Endothelial cell of umbilical vein (primary cell): ENCODE results near the gene CCDC39.

ENCODE experiments used
- POLR2A ChIP-seq: IDR thresholded peaks from 2 replicates; pipeline ENCODE4 v1.6.1; 2012; ENCODE audit warnings: low read depth, mild to moderate bottlenecking, control low read depth, low read length
- TF ChIP-seq, protein P1 (sequence below), 2 donors: IDR thresholded peaks; 1 replicate in 1 of 2; 2 replicates in 1 of 2; pipeline ENCODE4 v1.5.1; 2011; ENCODE audit warnings: low read length in 2 of 2, mild to moderate bottlenecking in 2 of 2, moderate library complexity in 2 of 2, control low read depth in 1 of 2, inconsistent platforms in 1 of 2, low read depth in 1 of 2; ENCODE audit not compliant: insufficient read depth in 1 of 2; ENCODE audit errors: extremely low read depth in 1 of 2

- no peak for TF ChIP-seq POLR2A
- TF ChIP-seq, protein P1, sequence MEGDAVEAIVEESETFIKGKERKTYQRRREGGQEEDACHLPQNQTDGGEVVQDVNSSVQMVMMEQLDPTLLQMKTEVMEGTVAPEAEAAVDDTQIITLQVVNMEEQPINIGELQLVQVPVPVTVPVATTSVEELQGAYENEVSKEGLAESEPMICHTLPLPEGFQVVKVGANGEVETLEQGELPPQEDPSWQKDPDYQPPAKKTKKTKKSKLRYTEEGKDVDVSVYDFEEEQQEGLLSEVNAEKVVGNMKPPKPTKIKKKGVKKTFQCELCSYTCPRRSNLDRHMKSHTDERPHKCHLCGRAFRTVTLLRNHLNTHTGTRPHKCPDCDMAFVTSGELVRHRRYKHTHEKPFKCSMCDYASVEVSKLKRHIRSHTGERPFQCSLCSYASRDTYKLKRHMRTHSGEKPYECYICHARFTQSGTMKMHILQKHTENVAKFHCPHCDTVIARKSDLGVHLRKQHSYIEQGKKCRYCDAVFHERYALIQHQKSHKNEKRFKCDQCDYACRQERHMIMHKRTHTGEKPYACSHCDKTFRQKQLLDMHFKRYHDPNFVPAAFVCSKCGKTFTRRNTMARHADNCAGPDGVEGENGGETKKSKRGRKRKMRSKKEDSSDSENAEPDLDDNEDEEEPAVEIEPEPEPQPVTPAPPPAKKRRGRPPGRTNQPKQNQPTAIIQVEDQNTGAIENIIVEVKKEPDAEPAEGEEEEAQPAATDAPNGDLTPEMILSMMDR (IDR thresholded peaks at IDR 0.05; ENCODE audit: extremely low read depth in 1 of 2, insufficient read depth in 1 of 2, low read depth in 1 of 2, low read length in 2 of 2) = no peak
Observed at GRCh38 chr3:180631317-180631716, 48.0 kb downstream of the CCDC39 start.
